Measurements from ENCODE around the gene METTL8.
A peak's percentile ranks its signal among the peaks of the same experiment; 100 is the strongest.
"Not testable (repeated sequence)": the region's sequence is repeated elsewhere in the genome, so short reads cannot be mapped to it uniquely, and the experiment has no call there.

METTL8 gene

DNA sequence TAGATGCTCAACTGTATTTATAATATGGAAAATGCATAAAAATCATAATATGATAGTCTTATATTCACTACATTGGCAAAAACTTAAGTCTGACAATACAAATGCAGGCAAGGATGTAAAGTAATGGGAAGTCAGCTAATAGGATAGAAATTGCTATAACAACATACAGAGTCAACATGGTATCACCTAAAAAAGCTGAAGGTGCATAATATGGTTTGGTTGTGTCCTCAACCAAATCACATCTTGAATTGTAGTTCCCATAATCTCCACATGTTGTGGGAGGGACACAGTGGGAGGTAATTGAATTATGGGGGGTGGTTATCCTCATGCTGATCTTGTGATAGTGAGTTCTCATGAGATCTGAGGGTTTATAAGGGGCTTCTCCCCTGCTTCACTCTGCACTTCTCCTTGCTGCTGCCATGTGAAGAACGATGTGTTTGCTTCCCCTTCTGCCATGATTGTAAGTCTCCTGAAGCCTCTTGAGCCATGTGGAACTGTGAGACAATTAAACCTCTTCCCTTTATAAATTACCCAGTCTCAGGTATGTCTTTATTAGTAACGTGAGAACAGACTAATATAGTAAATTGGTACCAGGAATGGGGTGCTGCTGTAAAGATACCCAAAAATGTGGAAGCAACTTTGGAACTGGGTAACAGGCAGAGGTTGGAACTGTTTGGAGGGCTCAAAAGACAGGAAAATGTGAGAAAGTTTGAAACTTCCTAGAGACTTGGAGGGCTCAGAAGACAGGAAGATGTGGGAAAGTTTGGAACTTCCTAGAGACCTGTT is 10.9 kb downstream of the METTL8 start:
- not testable (repeated sequence) for DNase-seq (ENCODE audit: low spot score)

GRCh38 chr2:171420728-171421563 is 12.8 kb downstream of the METTL8 start:
- no peak for DNase-seq (ENCODE audit: low spot score)

DNA sequence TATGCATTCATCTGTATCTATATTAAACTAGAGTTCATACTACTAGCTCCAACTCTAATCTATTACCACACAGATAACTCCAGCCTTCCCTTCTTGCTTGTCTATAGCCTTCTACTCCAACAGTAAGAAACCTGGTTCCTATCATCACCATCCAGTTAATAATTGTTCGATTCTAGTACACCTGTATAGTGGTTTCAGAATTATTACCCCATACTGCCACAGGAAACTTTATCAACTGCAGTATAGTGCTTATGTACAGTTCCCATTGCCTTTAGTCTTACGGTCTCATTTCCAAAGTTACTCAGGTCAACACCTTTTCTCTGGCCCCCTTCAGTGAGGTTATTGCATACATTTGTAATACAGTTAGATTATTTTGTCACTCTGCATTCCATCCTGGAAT is 14.5 kb downstream of the METTL8 start:
- DNase-seq (ENCODE audit: low spot score), result no peak

- DNase-seq (ENCODE audit: low spot score), result peak; percentile 82
These were observed 17.5 kb downstream of the METTL8 start for GRCh38 chr2:171416009-171416926.

GRCh38 chr2:171414645-171415044 is 19.1 kb downstream of the METTL8 start:
- DNase-seq (ENCODE audit: low spot score), result not testable (repeated sequence)

GRCh38 chr2:171412571-171413175 is 21.1 kb downstream of the METTL8 start:
- no peak for DNase-seq (ENCODE audit: low spot score)

DNA sequence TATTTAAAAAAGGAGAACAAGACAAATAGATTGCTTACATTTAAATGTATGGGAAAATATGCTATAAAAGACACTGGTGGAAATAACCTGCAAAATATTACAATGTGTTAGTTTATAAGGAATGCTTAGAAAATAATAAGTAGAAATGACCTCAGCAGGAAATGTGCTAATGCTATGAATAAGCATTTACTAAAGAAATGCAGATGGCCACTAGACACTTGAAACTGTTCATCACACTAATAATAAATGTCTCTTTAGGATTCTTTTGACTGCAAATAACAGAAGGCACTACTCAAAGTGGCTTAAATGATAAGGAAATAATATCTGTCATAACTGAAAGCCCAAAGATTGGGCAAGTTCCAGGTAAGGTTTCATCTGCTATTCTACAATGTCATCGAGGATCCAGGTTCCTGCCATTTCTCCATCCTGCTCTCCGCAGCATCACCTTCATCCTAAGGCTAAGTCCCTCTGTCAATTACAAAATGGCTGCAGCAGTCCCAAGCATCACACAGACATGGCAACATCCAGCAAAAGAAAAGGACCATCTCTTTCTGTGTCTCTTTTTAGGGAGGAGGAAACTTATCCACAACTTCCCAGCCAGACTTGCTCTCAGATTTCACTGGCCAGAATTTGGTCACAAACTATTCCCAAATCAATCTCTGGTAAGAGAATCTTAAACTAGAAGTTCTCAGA is 21.9 kb downstream of the METTL8 start:
- no peak for DNase-seq (ENCODE audit: low spot score)

GRCh38 chr2:171411214-171411613 is 22.6 kb downstream of the METTL8 start:
- DNase-seq (ENCODE audit: low spot score), result no peak

- no peak for DNase-seq (ENCODE audit: low spot score)
These were observed 23.2 kb downstream of the METTL8 start for GRCh38 chr2:171410624-171411023.

GRCh38 chr2:171410101-171410500 is 23.7 kb downstream of the METTL8 start:
- DNase-seq (ENCODE audit: low spot score), result no peak

GRCh38 chr2:171409436-171409971 is 24.3 kb downstream of the METTL8 start:
- DNase-seq (ENCODE audit: low spot score), result peak; percentile 56

GRCh38 chr2:171407676-171408044 is 26.1 kb downstream of the METTL8 start:
- no peak for DNase-seq (ENCODE audit: low spot score)

- DNase-seq (ENCODE audit: low spot score), result no peak
These were observed 26.6 kb downstream of the METTL8 start for GRCh38 chr2:171407030-171407675.

- DNase-seq (ENCODE audit: low spot score), result no peak
These were observed 27.7 kb downstream of the METTL8 start for GRCh38 chr2:171406044-171406443.

GRCh38 chr2:171405546-171405945 is 28.2 kb downstream of the METTL8 start:
- no peak for DNase-seq (ENCODE audit: low spot score)

- DNase-seq (ENCODE audit: low spot score), result no peak
These were observed 29.1 kb downstream of the METTL8 start for GRCh38 chr2:171404719-171405118.

DNA sequence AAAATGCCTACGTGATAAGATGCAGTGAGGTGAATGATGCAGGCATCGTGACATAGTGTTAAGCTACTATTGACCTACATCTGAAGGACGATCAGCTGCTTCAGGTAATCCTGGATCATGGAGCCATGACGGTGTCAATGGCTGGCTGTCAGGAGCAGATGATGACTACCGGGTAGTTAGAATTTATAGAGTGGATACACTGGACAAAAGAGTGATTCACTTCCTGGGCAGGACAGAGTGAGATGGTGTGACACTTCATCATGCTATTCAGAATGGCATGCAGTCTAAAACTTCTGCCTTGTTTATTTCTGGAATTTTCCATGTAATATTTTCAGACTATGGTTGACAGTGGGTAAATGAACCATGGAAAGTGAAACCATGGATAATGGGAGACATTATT is 29.5 kb downstream of the METTL8 start:
- DNase-seq (ENCODE audit: low spot score), result no peak

DNA sequence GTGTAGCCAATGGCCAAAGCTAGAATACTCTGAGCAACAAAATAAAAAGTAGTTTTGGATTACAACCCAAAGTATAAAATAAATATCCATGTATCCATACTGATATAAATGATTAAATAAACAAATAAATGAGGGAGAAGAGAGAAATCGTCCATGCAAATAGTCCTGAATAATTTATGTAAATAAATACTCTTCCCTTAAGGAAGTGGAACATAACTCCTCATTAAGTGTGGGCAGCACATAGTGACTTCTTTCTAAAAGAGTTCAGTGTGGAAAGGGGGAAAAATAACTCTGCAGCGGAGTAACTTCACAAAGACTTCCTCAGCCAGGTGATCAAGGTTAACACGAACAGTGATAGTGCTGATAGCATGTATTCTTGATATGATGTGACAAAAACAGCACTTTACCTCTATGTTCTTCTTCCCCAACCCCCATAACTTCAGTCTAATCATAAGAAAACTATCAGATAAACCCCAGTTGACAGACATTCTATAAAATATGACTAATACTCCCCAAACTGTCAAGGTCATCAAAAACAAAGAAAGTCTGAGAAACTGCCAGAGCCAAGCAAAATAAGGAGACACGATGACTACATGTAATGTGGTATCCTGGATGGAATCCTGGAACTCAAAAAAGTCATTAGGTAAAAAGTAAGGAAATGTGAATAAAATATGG is 30.7 kb downstream of the METTL8 start:
- no peak for DNase-seq (ENCODE audit: low spot score)

GRCh38 chr2:171401947-171402346 is 31.8 kb downstream of the METTL8 start:
- no peak for DNase-seq (ENCODE audit: low spot score)

DNA sequence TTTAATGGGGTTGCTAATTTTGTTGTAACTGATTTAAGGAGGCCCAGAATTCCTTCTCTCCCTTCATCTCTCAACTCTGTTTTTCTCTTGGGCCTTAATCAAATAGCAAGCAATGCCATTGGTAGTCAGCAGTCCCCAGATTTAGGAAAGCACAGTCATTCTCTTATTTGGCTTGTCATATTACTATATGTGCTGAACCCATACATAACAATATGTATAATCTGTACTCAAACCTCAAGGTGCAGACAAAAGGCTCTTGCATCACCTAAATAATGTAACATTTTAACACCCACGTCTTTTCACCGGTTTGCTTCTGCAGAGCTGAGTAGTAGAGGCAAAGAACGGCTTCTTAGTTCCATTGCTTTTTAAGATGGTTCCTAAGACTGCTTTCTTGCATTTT is 33.4 kb downstream of the METTL8 start:
- DNase-seq (ENCODE audit: low spot score), result no peak

All from ecto neural progenitor cell (in vitro differentiated cells).